H1 (cell line): Measurements from ENCODE around the gene ALK.

Source experiments
- BACH1 ChIP-seq: IDR thresholded peaks from 2 replicates; pipeline ENCODE4 v1.6.1; 2012; ENCODE audit warnings: low read length, improper control_type of control experiment
- CHD1 ChIP-seq: IDR thresholded peaks from 2 replicates; pipeline ENCODE4 v1.6.1; 2012; ENCODE audit warnings: low read depth, low read length, improper control_type of control experiment
- CTCF ChIP-seq, 3 experiments: IDR thresholded peaks; 1 replicate in 2 of 3; 2 replicates in 1 of 3; pipeline versions ENCODE4 v1.5.1 to v1.6.1; 2011; ENCODE audit warnings: low read length in 3 of 3, mild to moderate bottlenecking in 3 of 3, inconsistent platforms in 2 of 3, low read depth in 1 of 3, moderate library complexity in 1 of 3; ENCODE audit not compliant: insufficient read depth in 1 of 3; ENCODE audit errors: control extremely low read depth in 1 of 3
- EZH2 ChIP-seq: fragments of 200-600 bp; sonication (generic); IDR thresholded peaks from 2 replicates; pipeline ENCODE4 v1.7.1; 2012; ENCODE audit warnings: low read depth, mild to moderate bottlenecking, moderate library complexity, low read length, inconsistent platforms; ENCODE audit not compliant: severe bottlenecking
- KDM5A ChIP-seq: fragments of 200-600 bp; IDR thresholded peaks from 2 replicates; pipeline ENCODE4 v1.7.1; 2012; ENCODE audit warnings: mild to moderate bottlenecking, low read length, inconsistent platforms, mixed read lengths
- MAX ChIP-seq: IDR thresholded peaks from 2 replicates; pipeline ENCODE4 v1.6.1; 2012; ENCODE audit warnings: inconsistent platforms
- POLR2A ChIP-seq, 2 experiments: IDR thresholded peaks; 1 replicate in 1 of 2; 2 replicates in 1 of 2; pipeline ENCODE4 v1.6.1; 2011; ENCODE audit warnings: low read depth in 2 of 2, low read length in 2 of 2, mild to moderate bottlenecking in 2 of 2; ENCODE audit errors: control extremely low read depth in 1 of 2
- POLR2AphosphoS5 ChIP-seq: IDR thresholded peaks from 2 replicates; pipeline ENCODE4 v1.6.1; 2011; ENCODE audit warnings: low read depth, low read length
- RBBP5 ChIP-seq: IDR thresholded peaks from 2 replicates; pipeline ENCODE4 v1.7.1; 2012; ENCODE audit warnings: low read depth, mild to moderate bottlenecking, inconsistent platforms, low read length, moderate library complexity, borderline replicate concordance
- RFX5 ChIP-seq: IDR thresholded peaks from 2 replicates; pipeline ENCODE4 v1.6.1; 2011; ENCODE audit warnings: low read depth, low read length, improper control_type of control experiment, borderline replicate concordance
- TAF1 ChIP-seq: IDR thresholded peaks from 2 replicates; pipeline ENCODE4 v1.6.1; 2011; ENCODE audit warnings: mild to moderate bottlenecking, low read depth, low read length
- USF2 ChIP-seq: IDR thresholded peaks from 2 replicates; pipeline ENCODE4 v1.6.1; 2011; ENCODE audit warnings: low read length, improper control_type of control experiment

GRCh38 chr2:29715655-29716054, 205.7 kb downstream of the ALK start:
- TF ChIP-seq RFX5 = no peak
- TF ChIP-seq POLR2A (IDR thresholded peaks at IDR 0.05; ENCODE audit: control extremely low read depth in 1 of 2, low read depth in 2 of 2, low read length in 2 of 2) = no peak
- no peak for TF ChIP-seq USF2
- no peak for TF ChIP-seq RBBP5
- no peak for TF ChIP-seq CTCF (IDR thresholded peaks at IDR 0.05; ENCODE audit: control extremely low read depth in 1 of 3, insufficient read depth in 1 of 3, low read depth in 1 of 3, low read length in 3 of 3)
- no peak for TF ChIP-seq KDM5A
- TF ChIP-seq CHD1 = no peak
- TF ChIP-seq EZH2 = no peak
- no peak for TF ChIP-seq BACH1
- no peak for TF ChIP-seq POLR2AphosphoS5
- no peak for TF ChIP-seq TAF1
- TF ChIP-seq MAX = no peak
